Mammary epithelial cell (primary cell): Measurements from ENCODE around the gene TDP2.
"Not testable (repeated sequence)": the region's sequence is repeated elsewhere in the genome, so short reads cannot be mapped to it uniquely, and the experiment has no call there.

Source experiments
- CTCF ChIP-seq, 2 donors: IDR thresholded peaks in 1 of 2; conservative IDR thresholded peaks in 1 of 2; 2 replicates each; pipeline ENCODE4 v1.5.1; 2011 to 2012; ENCODE audit warnings: inconsistent platforms in 2 of 2, low read length in 2 of 2, mild to moderate bottlenecking in 2 of 2, control low read depth in 1 of 2, low read depth in 1 of 2; ENCODE audit not compliant: insufficient read depth in 1 of 2; ENCODE audit errors: extremely low read depth in 1 of 2
- EZH2 ChIP-seq: IDR thresholded peaks from 2 replicates; pipeline ENCODE4 v1.6.1; 2012; ENCODE audit warnings: low read length, inconsistent platforms, borderline replicate concordance

- TF ChIP-seq CTCF (conservative IDR thresholded peaks at IDR 0.05 in 1 of 2, IDR thresholded peaks at IDR 0.05 in 1 of 2; ENCODE audit: extremely low read depth in 1 of 2, insufficient read depth in 1 of 2, low read depth in 1 of 2, low read length in 2 of 2); EZH2: not testable (repeated sequence)
Observed at GRCh38 chr6:24670492-24670891, 3.8 kb upstream of the TDP2 start.
